HL-60 (cell line): ENCODE measurements around the gene CHST4.

Source experiments
- DNase-seq, 2 experiments: peaks; one replicate each; pipeline ENCODE4 v3.0.0-alpha.2; 2010 to 2020; ENCODE audit warnings: low read depth in 1 of 2, low spot score in 1 of 2
- H3K27ac ChIP-seq: fragments of 250-450 bp; sonication (Bioruptor Pico); replicated peaks from 2 replicates; pipeline ENCODE4 v1.5.1; 2020; ENCODE audit warnings: mild to moderate bottlenecking, moderate library complexity
- H3K27me3 ChIP-seq: fragments of 250-450 bp; sonication (Bioruptor Pico); 2 replicates; pipeline ENCODE4 v1.5.1; 2021; ENCODE audit warnings: mild to moderate bottlenecking, moderate library complexity; ENCODE audit not compliant: insufficient read depth, poor library complexity, severe bottlenecking
- H3K4me3 ChIP-seq: replicated peaks from 2 replicates; pipeline ENCODE4 v1.5.1; 2011; ENCODE audit warnings: mild to moderate bottlenecking, control low read depth, low read length; ENCODE audit not compliant: insufficient read depth
- GABPA ChIP-seq: IDR thresholded peaks from 2 replicates; pipeline ENCODE4 v1.6.1; 2012; ENCODE audit warnings: low read depth
- POLR2AphosphoS5 ChIP-seq: IDR thresholded peaks from 2 replicates; pipeline ENCODE4 v1.6.1; 2012; ENCODE audit warnings: low read depth
- REST ChIP-seq: IDR thresholded peaks from 2 replicates; pipeline ENCODE4 v1.6.1; 2012; ENCODE audit warnings: low read depth; ENCODE audit not compliant: insufficient replicate concordance
- SPI1 ChIP-seq: IDR thresholded peaks from 2 replicates; pipeline ENCODE4 v1.6.1; 2012; ENCODE audit warnings: low read depth, mild to moderate bottlenecking, borderline replicate concordance
- TF ChIP-seq, protein P1 (sequence below): IDR thresholded peaks from one replicate; pipeline ENCODE4 v1.5.1; 2011; ENCODE audit warnings: low read length, control low read depth, inconsistent platforms; ENCODE audit not compliant: insufficient read depth

The CHST4 gene

DNA sequence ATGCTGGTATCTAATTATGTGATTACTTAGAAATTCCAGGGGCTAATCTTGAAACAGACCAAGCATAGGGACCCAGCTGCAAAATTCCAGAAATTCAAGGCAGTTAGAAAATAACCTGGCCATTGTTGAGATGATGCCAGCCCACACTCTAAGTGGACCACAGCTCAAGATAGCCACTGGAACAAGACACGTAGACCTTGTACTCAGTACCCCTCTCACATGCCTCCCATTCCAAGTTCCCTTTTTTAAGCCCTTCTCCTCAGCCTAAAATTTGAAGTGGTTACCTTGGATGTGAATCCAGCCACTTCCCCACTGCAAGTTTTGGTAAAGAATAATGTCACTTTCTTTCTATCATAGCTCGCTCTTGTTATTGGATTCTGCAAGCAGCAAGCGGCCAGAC, 33.0 kb upstream of the CHST4 start:
- no peak for TF ChIP-seq REST
- DNase-seq: no peak
- no peak overlapping the region for H3K4me3 ChIP-seq
- no peaks in the 10 kb centered on the region for H3K27me3 ChIP-seq
- H3K27ac ChIP-seq: no peak overlapping the region

DNA sequence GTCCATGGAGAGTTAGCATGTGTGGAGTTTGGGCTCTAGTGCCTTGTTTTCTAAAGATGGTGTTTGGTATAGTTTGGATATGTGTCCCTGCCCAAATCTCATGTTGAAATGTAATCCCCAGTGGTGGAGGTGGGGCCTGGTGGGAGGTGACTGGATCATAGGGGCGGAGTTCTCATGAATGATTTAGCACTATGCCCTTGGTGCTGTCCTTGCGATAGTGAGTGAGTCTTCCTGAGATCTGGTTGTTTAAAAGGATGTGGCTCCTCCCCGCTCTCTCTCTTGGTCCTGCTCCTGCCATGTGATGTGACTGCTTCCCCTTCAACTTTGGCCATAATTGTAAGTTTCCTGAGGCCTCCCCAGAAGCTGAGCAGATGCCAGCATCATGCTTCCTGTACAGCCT, 28.2 kb upstream of the CHST4 start:
- Histone ChIP-seq H3K4me3 (no peak overlapping the region), H3K27me3 (no peaks in the 10 kb centered on the region), H3K27ac (no peak overlapping the region)
- no peak for DNase-seq
- TF ChIP-seq POLR2AphosphoS5: no peak
- TF ChIP-seq GABPA: no peak
- TF ChIP-seq SPI1: no peak
- TF ChIP-seq REST: no peak
- TF ChIP-seq, protein P1, sequence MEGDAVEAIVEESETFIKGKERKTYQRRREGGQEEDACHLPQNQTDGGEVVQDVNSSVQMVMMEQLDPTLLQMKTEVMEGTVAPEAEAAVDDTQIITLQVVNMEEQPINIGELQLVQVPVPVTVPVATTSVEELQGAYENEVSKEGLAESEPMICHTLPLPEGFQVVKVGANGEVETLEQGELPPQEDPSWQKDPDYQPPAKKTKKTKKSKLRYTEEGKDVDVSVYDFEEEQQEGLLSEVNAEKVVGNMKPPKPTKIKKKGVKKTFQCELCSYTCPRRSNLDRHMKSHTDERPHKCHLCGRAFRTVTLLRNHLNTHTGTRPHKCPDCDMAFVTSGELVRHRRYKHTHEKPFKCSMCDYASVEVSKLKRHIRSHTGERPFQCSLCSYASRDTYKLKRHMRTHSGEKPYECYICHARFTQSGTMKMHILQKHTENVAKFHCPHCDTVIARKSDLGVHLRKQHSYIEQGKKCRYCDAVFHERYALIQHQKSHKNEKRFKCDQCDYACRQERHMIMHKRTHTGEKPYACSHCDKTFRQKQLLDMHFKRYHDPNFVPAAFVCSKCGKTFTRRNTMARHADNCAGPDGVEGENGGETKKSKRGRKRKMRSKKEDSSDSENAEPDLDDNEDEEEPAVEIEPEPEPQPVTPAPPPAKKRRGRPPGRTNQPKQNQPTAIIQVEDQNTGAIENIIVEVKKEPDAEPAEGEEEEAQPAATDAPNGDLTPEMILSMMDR: no peak

- H3K27me3 ChIP-seq: no peaks in the 10 kb centered on the region
- DNase-seq: peak; percentile 17 to 47
- no peak overlapping the region for H3K27ac ChIP-seq
- TF ChIP-seq, protein P1: peak; percentile 69
- no peak for TF ChIP-seq GABPA
- H3K4me3 ChIP-seq: no peak overlapping the region
These were observed 26.4 kb upstream of the CHST4 start for GRCh38 chr16:71499775-71500364.

GRCh38 chr16:71500964-71501363, 25.3 kb upstream of the CHST4 start:
- no peak for TF ChIP-seq POLR2AphosphoS5
- TF ChIP-seq, protein P1: no peak
- TF ChIP-seq SPI1: no peak
- TF ChIP-seq GABPA: no peak
- no peak for TF ChIP-seq REST
- H3K27ac ChIP-seq: no peak overlapping the region
- H3K27me3 ChIP-seq: no peaks in the 10 kb centered on the region
- DNase-seq: no peak
- no peak overlapping the region for H3K4me3 ChIP-seq
